ENCODE measurements around the gene KCNH4. TPM values are rescaled to one million over a fixed set of nuclear protein-coding genes. Genes with fewer than 3 reads are reported as not detected.

Gene KCNH4
- total and polyA plus RNA-seq, 2 of the 13 experiments (the other 11 are each of a cell fraction or from before 2014, with no cell fraction given) = 0.01 to 0.09 TPM

GRCh38 chr17:42135151-42135550 lies 45.8 kb downstream of the KCNH4 start (continued):
- TF ChIP-seq IKZF4 (CRISPR knock-in tag; IDR thresholded peaks at IDR 0.05; ENCODE audit: borderline replicate concordance, low read depth, not compliant biosample characterization) (no peak), SNAPC2 (CRISPR knock-in tag; IDR thresholded peaks at IDR 0.05) (no peak)

GRCh38 chr17:42133461-42134041 lies 47.4 kb downstream of the KCNH4 start:
- Histone ChIP-seq H3K79me2 (ENCODE audit: insufficient read depth, low read length) (peaks cover 60% of the 10 kb centered on the region), H4K20me1 (ENCODE audit: insufficient read depth, low read length) (peaks cover 3% of the 10 kb centered on the region), H3K27ac (ENCODE audit: extremely low read length, insufficient read depth, low read length) (no peak overlapping the region), H3K4me2 (ENCODE audit: low read depth, low read length) (no peak overlapping the region), H3K27me3 (ENCODE audit: control insufficient read depth in 1 of 2, insufficient read depth in 2 of 2, low read length in 2 of 2) (no peaks in the 10 kb centered on the region), H3K36me3 (replicated peaks in 1 of 2; ENCODE audit: control insufficient read depth in 1 of 2, insufficient read depth in 2 of 2, low read length in 2 of 2) (peaks cover 24 to 63% of the 10 kb centered on the region in 2 experiments), H3K4me1 (ENCODE audit: insufficient read depth, low read length) (peaks cover 48% of the 10 kb centered on the region), H3K9ac (ENCODE audit: insufficient read depth, low read depth, low read length) (no peak overlapping the region), H2AFZ (ENCODE audit: low read length) (no peak overlapping the region), H3K9me3 (ENCODE audit: low read length) (no peaks in the 10 kb centered on the region), H3K4me3 (replicated peaks in 1 of 3; ENCODE audit: insufficient read depth in 1 of 3, low read depth in 2 of 3, low read length in 3 of 3) (no peak overlapping the region)
- TF ChIP-seq ZBTB42 (CRISPR knock-in tag; IDR thresholded peaks at IDR 0.05) = no peak
- no peak for TF ChIP-seq SSRP1 (CRISPR knock-in tag; IDR thresholded peaks at IDR 0.05)
- peak; percentile 83 for TF ChIP-seq ZNF629 (CRISPR knock-in tag; conservative IDR thresholded peaks at IDR 0.05)
- no peak for TF ChIP-seq SMAD1 (CRISPR knock-in tag; IDR thresholded peaks at IDR 0.05; ENCODE audit: borderline replicate concordance, low read depth)
- peak; percentile 84 for TF ChIP-seq ZNF652 (CRISPR knock-in tag; IDR thresholded peaks at IDR 0.05; ENCODE audit: borderline replicate concordance, low read depth)
- peak; percentile 25; the same call in 1 of the 2 replicates for TF ChIP-seq SAP130 (CRISPR knock-in tag; IDR thresholded peaks at IDR 0.05; ENCODE audit: low read depth)
- no peak for TF ChIP-seq JUNB (CRISPR knock-in tag; IDR thresholded peaks at IDR 0.05; ENCODE audit: borderline replicate concordance)
- POLR2A ChIA-PET = interaction anchor here (1.0 to 1.4 kb wide), 3 partner anchors 9 to 21 kb away, joined by 3 to 5 read pairs (median 3); partner anchors contain the start of gene KAT2A
- DNase-seq (ENCODE audit: low spot score) (no peak), ATAC-seq (no peak), FAIRE-seq (no peak)
- in situ Hi-C loops (cut with HindIII; ENCODE audit: extremely low pct_ligation_motif_present, low pct_unique_long_range_greater_than_20kb) (no loop called here), intact Hi-C loops (cut with micrococcal nuclease; ENCODE audit: unreplicated experiment) (no loop called here)
- BruUV-seq (replicated peaks) = no TSS peak
- CTCF ChIA-PET (ENCODE audit: low intra/inter-chr PET ratio, low total read pairs) = no interaction called here
- 87% methylated on average over 3 of the region's 4 CpGs for WGBS (ENCODE audit: low lambda C conversion rate)

Data from HepG2 (cell line).